NCI-H2227 treated with DMSO at 0.1 percent for 48 hours (cell line): ENCODE results near the gene MEPCE.
"Not testable (repeated sequence)": the region's sequence is repeated elsewhere in the genome, so short reads cannot be mapped to it uniquely, and the experiment has no call there.

Source experiments
- DNase-seq: peaks from one replicate; lab custom pipeline; 2025; lab: John Stamatoyannopoulos, UW

Gene MEPCE

GRCh38 chr7:100434297-100435144, 4.9 kb downstream of the MEPCE start:
- DNase-seq, result no peak

DNA sequence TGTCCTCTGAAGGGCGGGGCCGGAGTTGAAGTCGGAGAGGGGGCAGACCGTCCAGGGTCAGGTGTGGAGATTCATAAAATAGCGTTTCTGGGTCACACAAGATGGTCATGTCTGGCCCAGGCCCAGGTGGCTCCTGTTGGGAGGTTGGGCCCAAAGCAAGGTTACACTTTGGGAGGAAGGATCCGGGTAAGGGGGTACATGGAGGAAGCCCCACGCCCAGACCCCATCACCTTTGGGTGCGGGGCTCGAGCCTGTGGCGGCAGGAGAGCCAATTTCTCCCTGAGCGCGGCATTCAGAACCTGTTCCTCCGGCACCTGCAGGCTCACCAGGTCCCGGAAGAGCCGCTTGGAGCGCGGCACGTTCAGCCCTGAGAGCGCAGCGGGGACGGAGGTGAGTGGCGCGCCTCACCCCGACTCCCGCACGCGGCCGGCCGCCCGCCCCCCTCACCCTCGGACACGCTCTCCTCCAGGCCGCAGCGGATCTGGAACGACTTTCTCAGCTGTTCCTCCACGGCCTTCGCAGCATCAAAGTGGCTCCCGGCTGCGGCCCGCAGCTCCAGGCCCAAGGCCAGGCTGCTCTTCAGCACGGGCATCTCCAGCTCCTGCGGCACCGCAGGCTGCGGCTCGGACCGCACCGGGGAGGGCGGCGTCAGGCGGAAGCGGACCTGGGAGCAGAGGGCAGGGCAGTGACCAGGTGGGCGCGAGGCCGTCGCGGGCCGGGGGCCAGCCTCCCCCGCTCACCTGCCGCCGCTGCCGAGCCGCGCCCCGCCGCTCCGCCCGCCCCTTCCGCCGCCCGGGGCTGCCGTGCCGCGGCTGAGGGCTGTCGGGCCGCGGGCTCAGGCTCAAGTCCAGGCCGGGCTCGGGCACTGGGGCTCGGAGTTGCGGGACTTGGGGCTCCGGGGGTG, 6.0 kb downstream of the MEPCE start:
- no peak for DNase-seq

- no peak for DNase-seq
These were observed 7.8 kb downstream of the MEPCE start for GRCh38 chr7:100437150-100438100.

DNA sequence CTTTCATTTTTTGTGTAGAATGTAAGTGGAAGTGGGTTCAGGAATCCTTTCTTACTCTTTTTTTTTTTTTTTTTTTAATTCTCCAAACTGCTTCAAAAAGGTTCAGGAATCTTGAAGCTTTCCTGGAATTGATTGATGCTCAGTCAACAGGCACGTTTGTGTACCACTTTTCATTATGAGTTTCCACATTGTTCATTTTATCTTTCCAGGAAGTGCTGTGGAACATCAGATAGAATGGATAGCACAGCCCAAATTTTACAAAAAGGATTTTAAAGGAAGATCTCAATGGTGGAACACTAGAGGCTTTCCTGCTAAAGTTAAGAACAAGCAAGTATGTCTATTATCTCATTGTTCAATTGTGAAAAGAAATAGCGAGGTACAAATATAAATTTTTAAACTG, 8.5 kb downstream of the MEPCE start:
- DNase-seq, result no peak

GRCh38 chr7:100438731-100439130, 9.1 kb downstream of the MEPCE start:
- not testable (repeated sequence) for DNase-seq

- DNase-seq, result not testable (repeated sequence)
These were observed 9.6 kb downstream of the MEPCE start for GRCh38 chr7:100439244-100439643.

DNA sequence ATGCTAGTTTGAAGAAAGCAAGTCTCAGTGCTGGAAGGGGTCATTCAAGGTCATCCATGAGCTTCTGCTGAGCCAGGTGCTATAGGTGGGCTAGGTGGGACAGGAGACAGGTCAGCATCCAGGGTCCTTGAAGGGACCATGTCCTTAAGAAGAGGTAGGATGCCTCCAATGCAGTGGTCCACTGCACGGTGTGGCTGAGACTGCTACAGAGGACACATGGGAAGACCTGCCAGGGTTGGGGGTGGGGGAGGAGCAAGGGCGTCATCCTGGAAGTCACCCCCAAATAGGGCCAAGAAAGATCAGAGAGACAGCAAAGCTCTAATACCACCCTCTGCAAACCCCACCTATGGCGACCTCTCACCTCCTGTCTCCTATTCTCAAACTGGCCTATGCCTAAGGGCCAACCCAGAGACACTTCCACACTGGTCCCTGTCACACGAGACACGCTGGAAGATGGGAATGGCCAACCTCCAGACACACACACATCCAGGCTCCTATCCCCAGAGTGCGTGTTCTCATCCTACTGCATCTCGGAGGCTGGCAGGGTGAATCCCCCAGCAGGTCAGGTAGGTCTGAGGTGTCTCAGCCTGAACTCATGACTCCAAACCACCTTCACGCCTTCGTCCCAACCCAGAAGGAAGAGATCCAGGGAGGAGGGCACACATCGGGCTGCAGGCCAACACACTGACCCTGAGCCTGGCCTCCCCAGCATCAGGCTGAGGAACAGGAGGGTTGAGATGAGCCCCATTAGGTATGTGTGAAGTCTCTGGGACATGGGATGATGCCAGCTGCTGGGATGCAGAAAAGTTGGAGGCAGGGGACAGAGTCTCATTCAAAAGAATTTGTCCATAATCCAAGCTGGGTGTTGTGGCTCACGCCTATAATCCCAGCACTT, 12.3 kb downstream of the MEPCE start:
- no peak for DNase-seq

DNA sequence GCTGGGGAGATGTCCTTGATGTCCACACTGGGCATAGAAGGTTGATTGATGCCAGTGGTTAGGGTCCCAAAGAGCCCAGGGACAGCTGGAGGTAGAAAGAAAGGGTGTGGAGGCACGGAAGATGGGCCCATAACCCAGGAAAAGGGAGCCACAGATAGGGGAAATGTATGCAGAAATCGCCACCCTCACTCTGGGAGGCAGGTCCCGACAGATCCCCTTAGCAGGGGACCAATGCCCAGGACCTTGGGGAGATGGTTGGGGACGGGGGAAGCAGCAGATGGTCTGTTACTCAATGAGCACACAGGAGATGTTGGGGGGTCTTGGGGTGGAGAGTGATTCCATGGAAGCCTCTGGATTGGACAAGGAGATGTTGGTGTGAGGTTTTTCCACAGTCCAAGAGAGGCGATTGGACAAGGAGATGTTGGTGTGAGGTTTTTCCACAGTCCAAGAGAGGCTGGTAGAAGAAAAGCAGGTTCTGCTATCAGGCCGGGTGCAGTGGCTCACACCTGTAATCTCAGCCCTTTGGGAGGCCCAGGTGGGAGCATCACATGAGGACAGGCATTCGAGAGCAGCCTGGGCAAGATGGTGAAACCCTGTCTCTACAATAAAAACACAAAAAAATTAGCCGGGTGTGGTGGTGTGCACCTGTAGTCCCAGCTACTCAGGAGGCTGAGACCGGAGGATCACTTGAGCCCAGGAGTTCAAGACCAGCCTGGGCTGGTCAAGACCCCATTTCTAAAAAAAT, 13.6 kb downstream of the MEPCE start:
- no peak for DNase-seq

DNA sequence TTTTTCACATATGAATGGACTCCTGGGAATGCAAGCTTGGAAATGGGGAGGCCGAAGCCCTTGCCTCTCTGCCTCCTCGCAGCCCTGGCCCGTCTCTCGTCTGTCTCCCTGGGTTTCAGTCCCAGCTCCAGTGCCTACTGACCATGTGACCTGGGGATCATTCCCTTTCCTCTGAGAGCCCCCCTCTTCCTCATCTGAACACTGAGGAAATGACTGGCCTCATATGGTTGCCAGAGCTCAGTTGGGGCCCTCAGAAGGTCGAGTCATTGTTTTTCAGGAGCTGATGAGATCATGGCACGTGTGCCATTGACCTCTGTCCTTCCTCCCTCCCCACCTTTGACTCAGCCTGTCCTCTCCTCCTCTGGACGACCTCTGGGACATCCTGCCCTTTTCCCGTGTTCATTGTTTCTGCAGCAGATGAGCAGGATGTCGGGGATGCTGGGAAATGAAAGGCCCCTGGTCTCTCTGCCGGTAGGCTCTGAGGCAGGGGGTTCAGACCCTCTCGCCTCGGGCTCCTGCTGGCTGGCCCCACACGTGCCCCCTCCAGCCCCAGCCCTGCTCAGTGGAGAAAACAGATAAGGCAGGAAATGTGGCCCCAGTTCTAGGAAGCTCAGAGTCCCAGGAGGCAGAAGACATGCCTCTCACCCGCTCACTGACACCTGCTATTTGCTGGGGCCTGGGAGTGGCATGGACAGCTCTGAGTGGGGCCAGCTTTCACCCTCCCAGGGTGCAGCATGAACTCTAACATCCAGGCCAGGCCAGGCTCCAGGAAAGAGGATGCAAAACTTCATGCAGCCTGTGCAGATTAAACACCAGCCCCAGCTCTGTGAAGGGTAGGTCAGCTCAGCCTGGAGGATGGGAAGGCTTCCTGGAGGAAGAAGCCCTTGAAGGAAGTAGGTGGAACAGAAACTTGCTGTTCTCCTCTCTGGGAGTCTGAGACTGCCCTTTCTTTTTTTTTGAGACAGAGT, 15.0 kb downstream of the MEPCE start:
- DNase-seq, result no peak

- no peak for DNase-seq
These were observed 16.4 kb downstream of the MEPCE start for GRCh38 chr7:100446040-100446439.

DNA sequence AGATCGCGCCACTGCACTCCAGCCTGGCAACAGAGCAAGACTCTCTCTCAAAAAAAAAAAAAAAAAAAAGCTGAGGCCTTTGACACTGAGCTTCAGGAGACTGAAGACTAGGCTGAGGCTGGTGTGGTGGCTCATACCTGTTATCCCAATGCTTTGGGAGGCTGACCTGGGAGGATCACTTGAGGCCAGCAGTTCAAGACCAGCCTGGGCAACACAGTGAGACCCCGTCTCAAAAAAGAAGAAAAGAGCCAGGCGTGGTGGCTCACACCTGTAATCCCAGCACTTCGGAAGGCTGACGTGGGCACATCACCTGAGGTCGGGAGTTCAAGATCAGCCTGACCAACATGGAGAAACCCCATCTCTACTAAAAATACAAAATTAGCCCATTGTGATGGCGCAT, 17.7 kb downstream of the MEPCE start:
- DNase-seq, result not testable (repeated sequence)

DNA sequence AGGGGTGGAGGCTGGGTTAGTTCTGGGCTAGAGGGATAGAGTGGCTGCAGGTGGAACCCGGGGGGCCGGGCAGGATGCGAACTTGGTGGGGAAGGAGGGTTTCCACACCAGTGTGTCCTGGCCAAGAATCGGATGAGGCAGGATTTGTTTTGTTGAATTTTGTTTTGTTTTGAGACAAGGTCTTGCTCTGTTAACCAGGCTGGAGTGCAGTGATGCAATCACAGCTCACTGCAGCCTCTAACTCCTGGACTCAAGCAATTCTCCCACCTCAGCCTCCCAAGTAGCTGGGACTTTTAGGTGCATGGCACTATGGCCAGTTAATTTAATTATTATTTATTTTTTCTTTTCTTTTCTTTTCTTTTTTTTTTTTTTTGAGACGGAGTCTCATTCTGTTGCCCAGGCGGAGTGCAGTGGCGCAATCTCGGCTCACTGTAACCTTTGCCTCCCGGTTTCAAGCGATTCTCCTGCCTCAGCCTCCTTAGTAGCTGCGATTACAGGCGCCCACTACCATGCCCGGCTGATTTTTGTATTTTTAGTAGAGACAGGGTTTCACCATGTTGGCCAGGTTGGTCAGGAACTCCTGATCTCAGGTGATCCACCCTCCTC, 19.7 kb downstream of the MEPCE start:
- no peak for DNase-seq

DNA sequence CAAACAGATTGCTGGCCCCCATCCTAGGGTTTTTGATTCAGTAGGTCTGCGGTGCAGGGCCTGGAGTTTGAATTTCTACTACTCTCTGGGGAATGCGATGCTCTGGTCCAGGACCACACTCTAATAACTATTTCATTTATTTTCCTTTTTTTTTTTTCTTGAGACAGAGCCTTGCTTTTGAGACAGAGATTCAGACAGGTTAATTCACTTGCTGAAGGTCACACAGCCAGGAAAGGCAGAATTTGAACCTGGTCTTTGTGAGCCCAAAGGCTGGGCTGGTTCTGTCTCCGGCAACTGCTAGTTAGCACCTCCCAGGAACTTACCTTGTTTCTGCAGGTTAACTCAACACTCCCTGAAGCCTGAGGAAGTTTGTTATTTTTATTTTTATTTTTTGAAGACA, 22.9 kb downstream of the MEPCE start:
- no peak for DNase-seq

GRCh38 chr7:100453854-100454253, 24.2 kb downstream of the MEPCE start:
- DNase-seq, result not testable (repeated sequence)

GRCh38 chr7:100455206-100455605, 25.6 kb downstream of the MEPCE start:
- DNase-seq, result no peak

DNA sequence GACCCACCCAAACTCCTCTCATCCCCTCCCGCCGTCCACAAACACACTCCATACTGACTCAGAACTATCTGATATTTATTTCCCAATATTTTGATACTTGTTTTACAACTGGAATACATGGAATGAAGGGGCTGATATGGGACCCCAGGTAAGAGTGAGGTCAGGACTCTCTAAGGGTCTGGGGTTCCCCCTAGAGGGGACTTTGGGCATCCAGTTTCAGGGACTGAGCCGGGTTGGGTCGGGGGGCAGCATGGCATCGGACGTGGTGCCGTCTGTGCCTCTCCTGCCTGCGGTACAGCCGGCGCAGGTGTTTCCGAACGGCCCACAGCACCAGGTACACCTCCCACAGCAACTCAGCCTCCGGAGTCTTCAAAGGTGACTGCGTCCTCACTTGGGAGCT, 26.9 kb downstream of the MEPCE start:
- DNase-seq, result no peak

GRCh38 chr7:100457033-100457432, 27.4 kb downstream of the MEPCE start:
- no peak for DNase-seq

DNA sequence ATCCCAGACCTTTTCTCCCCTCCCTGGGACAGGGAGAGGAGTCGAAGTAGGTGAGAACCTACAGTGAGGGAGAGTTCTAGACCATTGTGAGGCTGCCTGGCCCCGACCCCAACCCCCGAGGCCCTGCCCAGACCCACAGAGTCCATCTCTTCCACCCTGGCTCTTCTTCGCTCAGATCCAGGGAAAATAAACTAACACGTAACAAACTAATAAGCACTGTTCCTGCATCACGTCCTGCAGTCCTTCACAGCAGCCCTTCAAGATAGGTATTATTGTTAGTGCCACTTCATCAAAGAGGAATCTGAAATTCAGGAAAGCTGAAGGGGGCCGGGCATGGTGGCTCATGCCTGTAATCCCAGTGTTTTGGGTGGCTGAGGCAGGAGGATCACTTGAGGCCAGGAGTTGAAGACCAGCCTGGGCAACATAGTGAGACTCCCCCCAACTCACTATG, 34.6 kb downstream of the MEPCE start, which contains the start of gene SPACDR:
TSS of gene SPACDR (minus strand) at position 51 of the 451 bp plus-strand sequence. CDS start 235 bp downstream, outside the sequence.
- DNase-seq, result no peak
